NCI-H345 treated with DMSO at 0.1 percent for 48 hours (cell line): ENCODE measurements around the gene RNF150.
A peak's percentile ranks its signal among the peaks of the same experiment; 100 is the strongest.

Experiments used
- DNase-seq: peaks from one replicate; lab custom pipeline; 2025; ENCODE audit not compliant: unreplicated experiment; lab: John Stamatoyannopoulos, UW

The RNF150 gene

GRCh38 chr4:140930557-140930956 lies 202.7 kb downstream of the RNF150 start:
- no peak for DNase-seq

GRCh38 chr4:140930011-140930410 lies 203.3 kb downstream of the RNF150 start:
- DNase-seq, result no peak

- DNase-seq, result no peak
Observed at GRCh38 chr4:140928880-140929279, 204.4 kb downstream of the RNF150 start.

GRCh38 chr4:140926672-140927071 lies 206.6 kb downstream of the RNF150 start:
- no peak for DNase-seq

- DNase-seq, result no peak
Observed at GRCh38 chr4:140925417-140925816, 207.9 kb downstream of the RNF150 start.

- no peak for DNase-seq
Observed at GRCh38 chr4:140924761-140925392, 208.4 kb downstream of the RNF150 start.

- DNase-seq, result no peak
Observed at GRCh38 chr4:140906993-140907962, 226.0 kb downstream of the RNF150 start.

- DNase-seq, result no peak
Observed at GRCh38 chr4:140904904-140905303, 228.4 kb downstream of the RNF150 start.

- no peak for DNase-seq
Observed at GRCh38 chr4:140903522-140904475, 229.5 kb downstream of the RNF150 start.

GRCh38 chr4:140901736-140902336 lies 231.4 kb downstream of the RNF150 start:
- no peak for DNase-seq

- DNase-seq, result no peak
Observed at GRCh38 chr4:140893939-140894338, 239.3 kb downstream of the RNF150 start.

GRCh38 chr4:140888054-140888453 lies 245.2 kb downstream of the RNF150 start:
- no peak for DNase-seq

- DNase-seq, result no peak
Observed at GRCh38 chr4:140887467-140887866, 245.8 kb downstream of the RNF150 start.

- DNase-seq, result peak; percentile 50
Observed at GRCh38 chr4:140884431-140885058, 248.7 kb downstream of the RNF150 start.

- DNase-seq, result no peak
Observed at GRCh38 chr4:140877781-140878180, 255.5 kb downstream of the RNF150 start.

- DNase-seq, result no peak
Observed at GRCh38 chr4:140876615-140877364, 256.5 kb downstream of the RNF150 start.

GRCh38 chr4:140875746-140876452 lies 257.4 kb downstream of the RNF150 start:
- DNase-seq, result peak; percentile 71

- DNase-seq, result no peak
Observed at GRCh38 chr4:140874056-140874455, 259.2 kb downstream of the RNF150 start.

- no peak for DNase-seq
Observed at GRCh38 chr4:140871368-140871767, 261.9 kb downstream of the RNF150 start.
